Panc1 (cell line): ENCODE measurements around the gene C1QTNF1. TPM values are rescaled to one million over a fixed set of nuclear protein-coding genes. Genes with fewer than 3 reads are reported as not detected.

Source experiments
- ATAC-seq: fragments of 200-7000 bp; cut with Tn5 transposase; 2 replicates; pipeline ENCODE4 v1.9.1; 2020; ENCODE audit warnings: mild to moderate bottlenecking, moderate library complexity
- BruUV-seq: library from RNA; stranded (reverse); fragments of 400-500 nt; replicated peaks from 2 replicates; lab custom pipeline; 2021; lab: Mats Ljungman, UMichigan
- CTCF ChIA-PET: fragments of 300-600 bp; sonication (Branson Sonifier 250); formaldehyde crosslinking; loops from one replicate; lab custom pipeline; 2022; ENCODE audit warnings: antibody characterized with exemption; lab: Charles Lee
- POLR2A ChIA-PET: fragments of 300-600 bp; sonication (Branson Sonifier 250); formaldehyde crosslinking; loops from one replicate; lab custom pipeline; 2022; ENCODE audit warnings: antibody characterized with exemption; lab: Charles Lee
- DNase-seq: peaks from one replicate; pipeline ENCODE4 v3.0.0-alpha.2; 2010; ENCODE audit warnings: low read depth, low spot score
- H3K27ac ChIP-seq: 2 replicates; pipeline ENCODE4 v1.5.1; 2011; ENCODE audit warnings: mild to moderate bottlenecking, low read length, inconsistent platforms
- H3K27me3 ChIP-seq: fragments of 200-500 bp; sonication (Bioruptor generic); 2 replicates; pipeline ENCODE4 v1.6.0; 2014; ENCODE audit warnings: low read length, inconsistent platforms; ENCODE audit not compliant: control insufficient read depth, insufficient read depth
- H3K36me3 ChIP-seq: fragments of 200-500 bp; sonication (Bioruptor generic); 2 replicates; pipeline ENCODE4 v1.5.1; 2014; ENCODE audit warnings: inconsistent platforms, mild to moderate bottlenecking, low read length, moderate library complexity; ENCODE audit not compliant: control insufficient read depth, insufficient read depth
- H3K4me1 ChIP-seq: 2 replicates; pipeline ENCODE4 v1.5.1; 2011; ENCODE audit warnings: inconsistent platforms, mild to moderate bottlenecking, low read length, moderate library complexity; ENCODE audit not compliant: control insufficient read depth, insufficient read depth
- H3K4me3 ChIP-seq, 2 experiments: 2 replicates each; pipeline ENCODE4 v1.5.1; 2011 to 2012; ENCODE audit warnings: low read depth in 2 of 2, low read length in 2 of 2, mild to moderate bottlenecking in 2 of 2, inconsistent platforms in 1 of 2, moderate library complexity in 1 of 2
- H3K9me3 ChIP-seq: fragments of 200-500 bp; sonication (Bioruptor generic); 2 replicates; pipeline ENCODE4 v1.5.1; 2014; ENCODE audit warnings: low read depth, mild to moderate bottlenecking, inconsistent platforms, low read length, moderate library complexity; ENCODE audit not compliant: control insufficient read depth, insufficient read depth
- CTCF ChIP-seq: fragments of 450-650 bp; IDR thresholded peaks from 2 replicates; pipeline ENCODE4 v1.5.1; 2017; ENCODE audit warnings: mild to moderate bottlenecking
- POLR2AphosphoS5 ChIP-seq: IDR thresholded peaks from 2 replicates; pipeline ENCODE4 v1.6.1; 2012; ENCODE audit warnings: mild to moderate bottlenecking, low read depth, low read length, moderate library complexity
- REST ChIP-seq, 2 experiments: IDR thresholded peaks; 2 replicates each; pipeline ENCODE4 v1.6.1; 2011 to 2012; ENCODE audit warnings: low read depth in 2 of 2, control low read depth in 1 of 2, low read length in 1 of 2, mild to moderate bottlenecking in 1 of 2, moderate library complexity in 1 of 2; ENCODE audit not compliant: insufficient read depth in 1 of 2
- SIN3A ChIP-seq: IDR thresholded peaks from 2 replicates; pipeline ENCODE4 v1.6.1; 2012; ENCODE audit warnings: low read depth, mild to moderate bottlenecking, low read length, moderate library complexity, borderline replicate concordance; ENCODE audit not compliant: insufficient read depth
- TCF7L2 ChIP-seq: IDR thresholded peaks from 2 replicates; pipeline ENCODE4 v1.6.1; 2011; ENCODE audit warnings: mild to moderate bottlenecking, low read depth, low read length, inconsistent platforms
- in situ Hi-C: cut with HindIII; loops from 2 replicates; pipeline ENCODE4 v1.10.0; 2016; ENCODE audit warnings: low sequenced_read_pairs, low pct_unique_long_range_greater_than_20kb
- intact Hi-C: fragments of 100-400 bp; cut with micrococcal nuclease; formaldehyde crosslinking; loops from one replicate; pipeline ENCODE4 v1.10.0; 2022; ENCODE audit not compliant: unreplicated experiment
- total RNA-seq: library from RNA; stranded (reverse); gene quantifications from one replicate; pipeline ENCODE4 v1.2.1, GENCODE V29; 2021; ENCODE audit not compliant: unreplicated experiment

C1QTNF1 gene
- total RNA-seq, 1 experiment from 2014 or later = 1.5 TPM

- intact Hi-C loops = no loop called here
- TF ChIP-seq REST (IDR thresholded peaks at IDR 0.05; ENCODE audit: insufficient read depth in 1 of 2, low read depth in 2 of 2, low read length in 1 of 2) (no peak), SIN3A (no peak), POLR2AphosphoS5 (no peak), CTCF (no peak), TCF7L2 (no peak)
- DNase-seq (no peak), ATAC-seq (no peak)
- Histone ChIP-seq H3K4me3 (no peak overlapping the region), H3K27ac (no peak overlapping the region), H3K36me3 (no peaks in the 10 kb centered on the region), H3K9me3 (no peaks in the 10 kb centered on the region), H3K4me1 (no peaks in the 10 kb centered on the region), H3K27me3 (no peaks in the 10 kb centered on the region; the same call in 1 of the 2 replicates)
- BruUV-seq = no TSS peak
- in situ Hi-C loops = no loop called here
- ChIA-PET POLR2A (no interaction called here), CTCF (no interaction called here)
Observed at GRCh38 chr17:79049821-79050220, 25.9 kb downstream of the C1QTNF1 start.

- Histone ChIP-seq H3K4me3 (no peak overlapping the region), H3K4me1 (no peaks in the 10 kb centered on the region), H3K9me3 (no peaks in the 10 kb centered on the region), H3K27ac (no peak overlapping the region), H3K36me3 (no peaks in the 10 kb centered on the region), H3K27me3 (no peaks in the 10 kb centered on the region)
- in situ Hi-C loops (no loop called here), intact Hi-C loops (no loop called here)
- ChIA-PET POLR2A (no interaction called here), CTCF (no interaction called here)
- no peak for ATAC-seq
- no peak for DNase-seq
- no TSS peak for BruUV-seq
- TF ChIP-seq CTCF = no peak
- no peak for TF ChIP-seq REST (IDR thresholded peaks at IDR 0.05; ENCODE audit: insufficient read depth in 1 of 2, low read depth in 2 of 2, low read length in 1 of 2)
- TF ChIP-seq TCF7L2 = no peak
- TF ChIP-seq SIN3A = no peak
- TF ChIP-seq POLR2AphosphoS5 = no peak
Observed at GRCh38 chr17:79050551-79050950, 26.6 kb downstream of the C1QTNF1 start.
